PC-3 (cell line): Measurements from ENCODE around the gene TTBK2. TPM values are rescaled to one million over a fixed set of nuclear protein-coding genes. Genes with fewer than 3 reads are reported as not detected.
"Not testable (repeated sequence)": the region's sequence is repeated elsewhere in the genome, so short reads cannot be mapped to it uniquely, and the experiment has no call there.

Experiments
- ATAC-seq: fragments of 200-7000 bp; cut with Tn5 transposase; 2 replicates; pipeline ENCODE4 v1.9.1; 2020; ENCODE audit warnings: mild to moderate bottlenecking, moderate library complexity
- BruUV-seq: library from RNA; stranded (reverse); fragments of 400-500 nt; replicated peaks from 2 replicates; lab custom pipeline; 2021; lab: Mats Ljungman, UMichigan
- CTCF ChIA-PET: fragments of 300-600 bp; sonication (Branson Sonifier 250); formaldehyde crosslinking; loops from one replicate; lab custom pipeline; 2022; ENCODE audit warnings: antibody characterized with exemption; lab: Charles Lee
- POLR2A ChIA-PET: fragments of 300-600 bp; sonication (Branson Sonifier 250); formaldehyde crosslinking; loops from one replicate; lab custom pipeline; 2022; ENCODE audit warnings: antibody characterized with exemption; ENCODE audit not compliant: unreplicated experiment; lab: Charles Lee
- DNase-seq: peaks from one replicate; pipeline ENCODE4 v3.0.0-alpha.2; 2015
- H2AFZ ChIP-seq: fragments of 300-600 bp; sonication (generic); 2 replicates; pipeline ENCODE4 v1.6.0; 2016; ENCODE audit warnings: antibody characterized with exemption, low read length
- H3F3A ChIP-seq: fragments of 300-600 bp; sonication (generic); one replicate; pipeline ENCODE4 v1.6.0; 2017; ENCODE audit warnings: antibody characterized with exemption, low read length, control low read depth, mild to moderate bottlenecking; ENCODE audit not compliant: unreplicated experiment
- H3K27ac ChIP-seq: fragments of 300-600 bp; sonication (generic); 2 replicates; pipeline ENCODE4 v1.5.1; 2016; ENCODE audit warnings: mild to moderate bottlenecking, low read length
- H3K27me3 ChIP-seq: fragments of 300-600 bp; sonication (generic); 2 replicates; pipeline ENCODE4 v1.6.1; 2016; ENCODE audit warnings: low read length, mixed read lengths
- H3K36me3 ChIP-seq: fragments of 300-600 bp; sonication (generic); 2 replicates; pipeline ENCODE4 v1.6.1; 2016; ENCODE audit warnings: low read depth, mixed run types, low read length, mixed read lengths
- H3K4me1 ChIP-seq: fragments of 300-600 bp; sonication (generic); 2 replicates; pipeline ENCODE4 v1.5.1; 2016; ENCODE audit warnings: low read length; ENCODE audit not compliant: insufficient read depth
- H3K4me2 ChIP-seq: fragments of 300-600 bp; sonication (generic); 2 replicates; pipeline ENCODE4 v1.6.0; 2016; ENCODE audit warnings: low read length
- H3K4me3 ChIP-seq: fragments of 300-600 bp; sonication (generic); 2 replicates; pipeline ENCODE4 v1.5.1; 2016; ENCODE audit warnings: mild to moderate bottlenecking, low read length, mixed read lengths
- H3K79me2 ChIP-seq: fragments of 300-600 bp; sonication (generic); 2 replicates; pipeline ENCODE4 v1.6.1; 2017; ENCODE audit warnings: low read length, mixed read lengths
- H3K9ac ChIP-seq: fragments of 300-600 bp; sonication (generic); 2 replicates; pipeline ENCODE4 v1.6.0; 2016; ENCODE audit warnings: mild to moderate bottlenecking, low read length
- H3K9me2 ChIP-seq: fragments of 300-600 bp; sonication (generic); replicated peaks from 2 replicates; pipeline ENCODE4 v1.6.1; 2016; ENCODE audit warnings: mixed run types, low read length, mixed read lengths
- H3K9me3 ChIP-seq: fragments of 300-600 bp; sonication (generic); 2 replicates; pipeline ENCODE4 v1.6.1; 2016; ENCODE audit warnings: low read length, mixed read lengths
- H4K20me1 ChIP-seq: fragments of 300-600 bp; sonication (generic); 2 replicates; pipeline ENCODE4 v1.6.1; 2016; ENCODE audit warnings: low read length, mixed read lengths
- CTCF ChIP-seq: fragments of 300-600 bp; sonication (generic); conservative IDR thresholded peaks from 2 replicates; pipeline ENCODE4 v1.5.1; 2017; ENCODE audit warnings: antibody characterized with exemption, low read depth, mild to moderate bottlenecking, low read length
- EZH2 ChIP-seq: fragments of 300-600 bp; sonication (generic); IDR thresholded peaks from one replicate; pipeline ENCODE4 v1.6.1; 2017; ENCODE audit warnings: antibody characterized with exemption, mild to moderate bottlenecking, low read length; ENCODE audit not compliant: unreplicated experiment
- EZH2phosphoT487 ChIP-seq: fragments of 300-600 bp; sonication (generic); IDR thresholded peaks from 2 replicates; pipeline ENCODE4 v1.6.1; 2018; ENCODE audit warnings: mild to moderate bottlenecking, antibody characterized with exemption, low read length, borderline replicate concordance
- intact Hi-C: fragments of 100-400 bp; cut with micrococcal nuclease; formaldehyde crosslinking; loops from 2 replicates; pipeline ENCODE4 v1.9.0; 2023
- total RNA-seq: library from RNA; depleted of rRNA; stranded (reverse); fragments of >200 nt; gene quantifications from 2 replicates; pipeline ENCODE4 v1.2.3, GENCODE V29; 2014

Gene TTBK2
- total RNA-seq, 1 experiment from 2014 or later, result 3.5 TPM

GRCh38 chr15:42911058-42911592 lies 9.5 kb downstream of the TTBK2 start:
- H3F3A ChIP-seq, result no peaks in the 10 kb centered on the region
- ChIA-PET POLR2A (no interaction called here), CTCF (no interaction called here)
- DNase-seq, result no peak
- H3K36me3 ChIP-seq, result no peaks in the 10 kb centered on the region
- intact Hi-C loops, result no loop called here
- H3K4me2 ChIP-seq, result no peak overlapping the region
- H3K79me2 ChIP-seq, result no peaks in the 10 kb centered on the region
- H3K9me3 ChIP-seq, result no peaks in the 10 kb centered on the region
- BruUV-seq, result no TSS peak
- no peaks in the 10 kb centered on the region for H3K27me3 ChIP-seq
- no peaks in the 10 kb centered on the region for H4K20me1 ChIP-seq
- H3K4me1 ChIP-seq, result no peaks in the 10 kb centered on the region
- H2AFZ ChIP-seq, result no peak overlapping the region
- no peak for ATAC-seq
- H3K27ac ChIP-seq, result no peak overlapping the region
- H3K4me3 ChIP-seq, result no peak overlapping the region
- H3K9ac ChIP-seq, result no peak overlapping the region
- no peaks in the 10 kb centered on the region for H3K9me2 ChIP-seq
- TF ChIP-seq EZH2, result no peak
- no peak for TF ChIP-seq CTCF
- TF ChIP-seq EZH2phosphoT487, result no peak

GRCh38 chr15:42908538-42908937 lies 12.0 kb downstream of the TTBK2 start:
- Histone ChIP-seq H3K36me3 (no peaks in the 10 kb centered on the region), H4K20me1 (no peaks in the 10 kb centered on the region), H3K9me2 (no peaks in the 10 kb centered on the region), H3K79me2 (no peaks in the 10 kb centered on the region), H3F3A (no peaks in the 10 kb centered on the region), H3K4me2 (no peak overlapping the region), H3K9ac (no peak overlapping the region), H3K27ac (no peak overlapping the region), H3K27me3 (no peaks in the 10 kb centered on the region), H2AFZ (no peak overlapping the region), H3K9me3 (no peaks in the 10 kb centered on the region), H3K4me1 (no peaks in the 10 kb centered on the region), H3K4me3 (no peak overlapping the region)
- CTCF ChIA-PET, result interaction anchor here (0.6 kb wide), 1 partner anchor 86 kb away, joined by 3 read pairs; no protein-coding TSS in a partner anchor
- intact Hi-C loops, result no loop called here
- ATAC-seq, result peak; percentile 54
- BruUV-seq, result no TSS peak
- peak; percentile 25 for DNase-seq
- no peak for TF ChIP-seq EZH2
- no peak for TF ChIP-seq EZH2phosphoT487
- POLR2A ChIA-PET, result no interaction called here

GRCh38 chr15:42903388-42904324 lies 16.9 kb downstream of the TTBK2 start:
- H3K9me3 ChIP-seq, result no peaks in the 10 kb centered on the region
- no TSS peak for BruUV-seq
- no peaks in the 10 kb centered on the region for H3K27me3 ChIP-seq
- no peaks in the 10 kb centered on the region for H3K9me2 ChIP-seq
- H2AFZ ChIP-seq, result no peak overlapping the region
- H3K9ac ChIP-seq, result no peak overlapping the region
- no peak overlapping the region for H3K27ac ChIP-seq
- intact Hi-C loops, result no loop called here
- no peak for DNase-seq
- H3F3A ChIP-seq, result no peaks in the 10 kb centered on the region
- TF ChIP-seq EZH2, result no peak
- no peak for TF ChIP-seq EZH2phosphoT487
- no peak for TF ChIP-seq CTCF
- H3K4me3 ChIP-seq, result no peak overlapping the region
- CTCF ChIA-PET, result no interaction called here
- no peaks in the 10 kb centered on the region for H3K36me3 ChIP-seq
- no peaks in the 10 kb centered on the region for H3K4me1 ChIP-seq
- no peaks in the 10 kb centered on the region for H3K79me2 ChIP-seq
- H4K20me1 ChIP-seq, result no peaks in the 10 kb centered on the region
- ATAC-seq, result no peak
- POLR2A ChIA-PET, result no interaction called here
- H3K4me2 ChIP-seq, result no peak overlapping the region

- H3K4me3 ChIP-seq, intact Hi-C loops, H2AFZ ChIP-seq, ATAC-seq, DNase-seq, CTCF ChIA-PET, H3K4me2 ChIP-seq, H3K27me3 ChIP-seq, H3K9me3 ChIP-seq, BruUV-seq, H3K79me2 ChIP-seq, H3K27ac ChIP-seq, H4K20me1 ChIP-seq, H3K9ac ChIP-seq, H3K36me3 ChIP-seq, POLR2A ChIA-PET, H3K9me2 ChIP-seq, H3F3A ChIP-seq: not testable (repeated sequence)
- H3K4me1 ChIP-seq, result peaks cover 17% of the 10 kb centered on the region
Measured at GRCh38 chr15:42893911-42894310, 26.7 kb downstream of the TTBK2 start.
